Transverse colon (tissue), 4 donors: Measurements from ENCODE around the gene STARD9. TPM values are rescaled to one million over a fixed set of nuclear protein-coding genes. Genes with fewer than 3 reads are reported as not detected.

Experiments used
- DNase-seq: peaks from one replicate; pipeline ENCODE4 v3.0.0-alpha.2; 2019
- H3K27ac ChIP-seq, 4 donors: fragments of 200-600 bp; sonication (generic); 2 replicates each; pipeline ENCODE4 v1.5.1; 2016 to 2018; ENCODE audit warnings: inconsistent platforms in 4 of 4
- H3K27me3 ChIP-seq: fragments of 200-600 bp; sonication (generic); 2 replicates; pipeline ENCODE4 v1.5.1; 2017; ENCODE audit warnings: inconsistent platforms
- H3K36me3 ChIP-seq, 4 donors: fragments of 200-600 bp; sonication (generic); 2 replicates each; pipeline ENCODE4 v1.5.1; 2017 to 2019; ENCODE audit warnings: inconsistent platforms in 4 of 4
- H3K4me1 ChIP-seq, 4 donors: fragments of 200-600 bp; sonication (generic); 2 replicates each; pipeline ENCODE4 v1.5.1; 2017 to 2020; ENCODE audit warnings: inconsistent platforms in 4 of 4
- H3K4me3 ChIP-seq, 4 donors: fragments of 200-600 bp; sonication (generic); 1 replicate in 1 of 4; 2 replicates in 3 of 4; pipeline versions ENCODE4 v1.5.1 to v1.6.1; 2017 to 2019; ENCODE audit warnings: inconsistent platforms in 4 of 4
- H3K9me3 ChIP-seq, 2 donors: fragments of 200-600 bp; sonication (generic); 2 replicates each; pipeline ENCODE4 v1.5.1; 2017 to 2019; ENCODE audit warnings: inconsistent platforms in 2 of 2
- CTCF ChIP-seq, 5 experiments: fragments of 200-600 bp in 3 of 5; fragments of 450-650 bp in 2 of 5; sonication (generic) in 3 of 5; IDR thresholded peaks; 1 replicate in 2 of 5; 2 replicates in 3 of 5; pipeline ENCODE4 v1.5.1; 2016 to 2017; ENCODE audit warnings: antibody characterized with exemption in 5 of 5, inconsistent platforms in 3 of 5, mild to moderate bottlenecking in 2 of 5, moderate library complexity in 1 of 5
- EP300 ChIP-seq: sonication (generic); formaldehyde crosslinking; IDR thresholded peaks from one replicate; pipeline ENCODE4 v1.6.1; 2017; ENCODE audit warnings: antibody characterized with exemption, low read depth
- POLR2A ChIP-seq: fragments of 450-650 bp; IDR thresholded peaks from one replicate; pipeline ENCODE4 v1.6.1; 2016; ENCODE audit warnings: antibody characterized with exemption, mild to moderate bottlenecking, moderate library complexity
- POLR2AphosphoS5 ChIP-seq, 3 donors: sonication (generic); formaldehyde crosslinking; IDR thresholded peaks; one replicate each; pipeline ENCODE4 v1.6.1; 2016; ENCODE audit warnings: antibody characterized with exemption in 3 of 3
- WGBS, 2 donors: methylation state at CpG; one replicate each; pipeline ENCODE4 v1.1.5; 2018; ENCODE audit warnings: low coverage in 1 of 2; 5-methylcytosine and 5-hydroxymethylcytosine counted together
- in situ Hi-C, 4 donors: fragments of 200-750 bp; cut with MboI; loops; one replicate each; pipeline versions ENCODE4 v1.15.0 to v1.15.1; 2017; ENCODE audit warnings: low sequenced_read_pairs in 3 of 4, low pct_ligation_motif_present in 1 of 4, low pct_unique_long_range_greater_than_20kb in 1 of 4
- intact Hi-C: fragments of 100-400 bp; cut with DNase I; formaldehyde crosslinking; loops from one replicate; pipeline ENCODE4 v1.15.1; 2023; ENCODE audit warnings: low total_unique reads
- total RNA-seq, 4 donors: library from RNA; depleted of rRNA; stranded (reverse); fragments of >200 nt; gene quantifications; one replicate each; pipeline ENCODE4 v1.1.0, GENCODE V29; 2016

STARD9 gene
- total RNA-seq, 4 donors from 2014 or later, result 11.1 to 52.5 (median 22.4) TPM

GRCh38 chr15:42724276-42724675 is 148.9 kb downstream of the STARD9 start:
- DNase-seq, result no peak
- Histone ChIP-seq H3K27me3 (no peaks in the 10 kb centered on the region), H3K36me3 (peaks cover 0 to 46% (median 23%) of the 10 kb centered on the region in 4 donors), H3K9me3 (no peaks in the 10 kb centered on the region), H3K27ac (no peak overlapping the region), H3K4me3 (no peak overlapping the region), H3K4me1 (no peaks in the 10 kb centered on the region)
- WGBS, 2 donors, result 92% methylated on average over 6 of the region's 6 CpGs; no CpG with 5 or more reads in 1 of the 2 donors
- in situ Hi-C loops, result loop anchor here in 1 of 4 donors (25.0 kb wide), 1 partner anchor 563 kb away; no protein-coding TSS in a partner anchor
- TF ChIP-seq CTCF (IDR thresholded peaks at IDR 0.05) (no peak), POLR2AphosphoS5 (IDR thresholded peaks at IDR 0.05) (no peak), POLR2A (no peak), EP300 (no peak)
- intact Hi-C loops, result no loop called here

DNA sequence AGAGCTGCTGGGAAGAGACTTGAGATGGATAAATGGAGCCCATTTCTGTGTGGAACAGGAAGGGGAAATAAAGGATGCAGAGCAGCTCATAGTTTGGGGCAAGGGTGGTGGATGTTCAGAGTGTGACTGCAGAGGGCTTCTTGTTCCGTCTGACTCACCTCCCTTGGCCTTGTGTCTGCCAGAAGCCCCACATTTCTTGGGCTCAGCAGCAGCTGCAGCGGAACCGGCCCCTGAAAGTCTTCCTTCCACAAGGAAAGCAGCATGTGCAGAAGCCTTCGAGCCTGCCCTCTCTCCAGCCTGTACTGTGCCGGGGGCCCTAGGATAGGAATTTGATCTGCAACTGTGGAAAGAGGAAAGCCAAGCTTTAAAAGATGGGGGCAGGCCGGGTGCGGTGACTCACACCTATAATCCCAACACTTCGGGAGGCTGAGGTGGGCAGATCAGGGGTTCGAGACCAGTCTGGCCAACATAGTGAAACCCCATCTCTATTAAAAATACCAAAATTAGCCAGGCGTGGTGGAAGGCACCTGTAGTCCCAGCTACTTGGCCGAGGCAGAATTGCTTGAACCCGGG is 150.0 kb downstream of the STARD9 start:
- Histone ChIP-seq H3K27ac (no peak overlapping the region), H3K36me3 (peaks cover 0 to 53% (median 25%) of the 10 kb centered on the region in 4 donors), H3K4me1 (no peaks in the 10 kb centered on the region), H3K9me3 (no peaks in the 10 kb centered on the region), H3K27me3 (no peaks in the 10 kb centered on the region), H3K4me3 (no peak overlapping the region)
- 91 to 95% methylated on average over 3 to 12 of the region's 12 CpGs for WGBS, 2 donors
- in situ Hi-C loops, result loop anchor here in 1 of 4 donors (25.0 kb wide), 1 partner anchor 187 kb away; the partner anchor contains the start of gene TTBK2
- intact Hi-C loops, result no loop called here
- TF ChIP-seq CTCF (IDR thresholded peaks at IDR 0.05) (no peak), EP300 (no peak), POLR2A (no peak), POLR2AphosphoS5 (IDR thresholded peaks at IDR 0.05) (no peak)
- no peak for DNase-seq

DNA sequence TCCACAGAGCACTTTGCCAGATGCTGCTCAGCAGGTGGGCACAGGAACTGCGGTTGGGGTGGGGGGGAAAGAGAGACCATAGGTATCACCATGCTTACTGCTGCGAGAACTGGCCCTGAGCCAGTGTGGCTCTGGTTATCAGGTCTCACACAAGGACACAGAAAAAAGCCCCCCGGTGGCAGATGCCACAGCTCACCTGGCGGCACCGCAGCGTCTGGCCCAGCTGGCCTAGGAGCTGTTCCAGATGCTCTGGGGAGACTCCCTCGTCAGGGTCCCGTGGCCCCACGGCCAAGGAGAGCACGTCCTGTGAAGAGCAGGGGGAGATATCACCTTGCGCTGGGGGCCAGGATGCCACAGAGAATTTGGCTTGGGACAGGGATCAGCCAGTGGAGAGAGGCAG is 150.7 kb downstream of the STARD9 start:
- WGBS, 2 donors, result 84% methylated on average over 11 of the region's 11 CpGs; no CpG with 5 or more reads in 1 of the 2 donors
- TF ChIP-seq EP300 (no peak), CTCF (IDR thresholded peaks at IDR 0.05) (no peak), POLR2A (no peak), POLR2AphosphoS5 (IDR thresholded peaks at IDR 0.05) (no peak)
- Histone ChIP-seq H3K9me3 (no peaks in the 10 kb centered on the region), H3K4me3 (no peak overlapping the region), H3K27me3 (no peaks in the 10 kb centered on the region), H3K27ac (no peak overlapping the region), H3K36me3 (peaks cover 0 to 55% (median 26%) of the 10 kb centered on the region in 4 donors), H3K4me1 (no peaks in the 10 kb centered on the region)
- intact Hi-C loops, result no loop called here
- in situ Hi-C loops, result loop anchor here in 1 of 4 donors (25.0 kb wide), 1 partner anchor 186 kb away; the partner anchor contains the start of gene TTBK2
- DNase-seq, result no peak

- H3K27me3 ChIP-seq, result no peaks in the 10 kb centered on the region
- TF ChIP-seq CTCF (IDR thresholded peaks at IDR 0.05), result no peak
- no peak for TF ChIP-seq POLR2AphosphoS5 (IDR thresholded peaks at IDR 0.05)
- TF ChIP-seq POLR2A, result no peak
- TF ChIP-seq EP300, result no peak
- DNase-seq, result no peak
- in situ Hi-C loops (loop anchor here in 1 of 4 donors (25.0 kb wide), 1 partner anchor 184 kb away; the partner anchor contains the start of gene TTBK2), intact Hi-C loops (no loop called here)
- no peak overlapping the region for H3K4me3 ChIP-seq
- H3K4me1 ChIP-seq, result no peaks in the 10 kb centered on the region
- H3K27ac ChIP-seq, result no peak overlapping the region
- peaks cover 0 to 58% (median 29%) of the 10 kb centered on the region in 4 donors for H3K36me3 ChIP-seq
- 87% methylated on average over 13 of the region's 13 CpGs; no CpG with 5 or more reads in 1 of the 2 donors for WGBS, 2 donors
- H3K9me3 ChIP-seq, result no peaks in the 10 kb centered on the region
Observed at GRCh38 chr15:42727750-42728381, 152.5 kb downstream of the STARD9 start.
